Kidney epithelial cell (primary cell): ENCODE measurements around the gene PADI2. TPM values are rescaled to one million over a fixed set of nuclear protein-coding genes. Genes with fewer than 3 reads are reported as not detected.
"Not testable (repeated sequence)": the region's sequence is repeated elsewhere in the genome, so short reads cannot be mapped to it uniquely, and the experiment has no call there.

Source experiments
- DNase-seq: peaks from one replicate; pipeline ENCODE4 v3.0.0-alpha.2; 2010; ENCODE audit warnings: low read depth
- H3K27me3 ChIP-seq: 2 replicates; pipeline ENCODE4 v1.6.0; 2011; ENCODE audit warnings: low read length; ENCODE audit not compliant: control insufficient read depth, insufficient read depth
- H3K36me3 ChIP-seq: 2 replicates; pipeline ENCODE4 v1.5.1; 2011; ENCODE audit warnings: low read length; ENCODE audit not compliant: control insufficient read depth, insufficient read depth
- H3K4me3 ChIP-seq: 2 replicates; pipeline ENCODE4 v1.5.1; 2011; ENCODE audit warnings: low read depth, mild to moderate bottlenecking, control low read depth, low read length
- CTCF ChIP-seq: IDR thresholded peaks from 2 replicates; pipeline ENCODE4 v1.5.1; 2011; ENCODE audit warnings: mild to moderate bottlenecking, moderate library complexity, low read length, control low read depth, inconsistent platforms; ENCODE audit not compliant: insufficient read depth, poor library complexity, severe bottlenecking
- total RNA-seq: library from RNA; depleted of rRNA; stranded (reverse); fragments of >200 nt; gene quantifications from 2 replicates; pipeline ENCODE4 v1.2.3, GENCODE V29; 2015

Gene PADI2
- total RNA-seq, 1 donor from 2014 or later = 8.1 TPM

- no peak overlapping the region for H3K4me3 ChIP-seq
- no peaks in the 10 kb centered on the region for H3K36me3 ChIP-seq
- H3K27me3 ChIP-seq = no peaks in the 10 kb centered on the region
- TF ChIP-seq CTCF = no peak
- DNase-seq = no peak
Observed at GRCh38 chr1:17067069-17067426, 52.2 kb downstream of the PADI2 start.

- Histone ChIP-seq H3K4me3 (no peak overlapping the region), H3K36me3 (no peaks in the 10 kb centered on the region), H3K27me3 (no peaks in the 10 kb centered on the region)
- TF ChIP-seq CTCF = no peak
- no peak for DNase-seq
Observed at GRCh38 chr1:17066361-17067068, 52.7 kb downstream of the PADI2 start.

GRCh38 chr1:17065666-17066065, 53.6 kb downstream of the PADI2 start:
- H3K4me3 ChIP-seq = no peak overlapping the region
- DNase-seq = no peak
- H3K27me3 ChIP-seq = no peaks in the 10 kb centered on the region
- no peak for TF ChIP-seq CTCF
- no peaks in the 10 kb centered on the region for H3K36me3 ChIP-seq

GRCh38 chr1:17062751-17063150, 56.5 kb downstream of the PADI2 start:
- not testable (repeated sequence) for H3K36me3 ChIP-seq, H3K4me3 ChIP-seq, H3K27me3 ChIP-seq, DNase-seq

- DNase-seq = no peak
- Histone ChIP-seq H3K36me3 (no peaks in the 10 kb centered on the region), H3K27me3 (no peaks in the 10 kb centered on the region), H3K4me3 (no peak overlapping the region)
- no peak for TF ChIP-seq CTCF
Observed at GRCh38 chr1:17061892-17062291, 57.4 kb downstream of the PADI2 start.

- H3K36me3 ChIP-seq = no peaks in the 10 kb centered on the region
- H3K4me3 ChIP-seq = no peak overlapping the region
- TF ChIP-seq CTCF = no peak
- no peak for DNase-seq
- H3K27me3 ChIP-seq = no peaks in the 10 kb centered on the region
Observed at GRCh38 chr1:17061486-17061885, 57.8 kb downstream of the PADI2 start.
